ENCODE data around the gene PALLD.

- TF ChIP-seq CTCF (IDR thresholded peaks at IDR 0.05; ENCODE audit: low read length) = no peak
- TF ChIP-seq EZH2 (IDR thresholded peaks at IDR 0.05; ENCODE audit: borderline replicate concordance, low read length) = no peak
Measured at GRCh38 chr4:168825975-168826374, 329.1 kb downstream of the PALLD start.
